Measurements from ENCODE around the gene SLC4A3. TPM values are rescaled to one million over a fixed set of nuclear protein-coding genes. Genes with fewer than 3 reads are reported as not detected.

Gene SLC4A3
- total RNA-seq, 1 donor from 2014 or later: 0.13 TPM

GRCh38 chr2:219611866-219612576 lies 15.4 kb upstream of the SLC4A3 start:
- no peak for DNase-seq (ENCODE audit: low read depth, low spot score)

GRCh38 chr2:219612577-219613286 lies 14.7 kb upstream of the SLC4A3 start:
- DNase-seq (ENCODE audit: low read depth, low spot score): no peak

- no peak for DNase-seq (ENCODE audit: low read depth, low spot score)
Measured at GRCh38 chr2:219613461-219614070, 13.9 kb upstream of the SLC4A3 start.

GRCh38 chr2:219614076-219614860 lies 13.2 kb upstream of the SLC4A3 start:
- DNase-seq (ENCODE audit: low read depth, low spot score): no peak

- no peak for DNase-seq (ENCODE audit: low read depth, low spot score)
Measured at GRCh38 chr2:219615036-219615435, 12.4 kb upstream of the SLC4A3 start.

- no peak for DNase-seq (ENCODE audit: low read depth, low spot score)
Measured at GRCh38 chr2:219615894-219616293, 11.5 kb upstream of the SLC4A3 start.

GRCh38 chr2:219616550-219616949 lies 10.9 kb upstream of the SLC4A3 start:
- no peak for DNase-seq (ENCODE audit: low read depth, low spot score)

- no peak for DNase-seq (ENCODE audit: low read depth, low spot score)
Measured at GRCh38 chr2:219618733-219619122, 8.7 kb upstream of the SLC4A3 start.

- no peak for DNase-seq (ENCODE audit: low read depth, low spot score)
Measured at GRCh38 chr2:219619235-219619634, 8.2 kb upstream of the SLC4A3 start.

- DNase-seq (ENCODE audit: low read depth, low spot score): no peak
Measured at GRCh38 chr2:219620546-219620945, 6.9 kb upstream of the SLC4A3 start.

- DNase-seq (ENCODE audit: low read depth, low spot score): no peak
Measured at GRCh38 chr2:219621935-219622334, 5.5 kb upstream of the SLC4A3 start.

- DNase-seq (ENCODE audit: low read depth, low spot score): no peak
Measured at GRCh38 chr2:219622472-219622871, 5.0 kb upstream of the SLC4A3 start.

GRCh38 chr2:219624565-219624964 lies 2.9 kb upstream of the SLC4A3 start:
- DNase-seq (ENCODE audit: low read depth, low spot score): no peak

GRCh38 chr2:219625179-219625578 lies 2.3 kb upstream of the SLC4A3 start:
- no peak for DNase-seq (ENCODE audit: low read depth, low spot score)

- no peak for DNase-seq (ENCODE audit: low read depth, low spot score)
Measured at GRCh38 chr2:219626540-219626939, 890 bp upstream of the SLC4A3 start.

- no peak for DNase-seq (ENCODE audit: low read depth, low spot score)
Measured at GRCh38 chr2:219628235-219628985, 980 bp downstream of the SLC4A3 start.

GRCh38 chr2:219628986-219629901 lies 1.8 kb downstream of the SLC4A3 start:
- no peak for DNase-seq (ENCODE audit: low read depth, low spot score)

GRCh38 chr2:219629976-219630695 lies 2.7 kb downstream of the SLC4A3 start:
- no peak for DNase-seq (ENCODE audit: low read depth, low spot score)

- DNase-seq (ENCODE audit: low read depth, low spot score): no peak
Measured at GRCh38 chr2:219630770-219631405, 3.5 kb downstream of the SLC4A3 start.
